NCI-H1694 treated with DMSO at 0.1 percent for 48 hours (cell line): ENCODE results near the gene PSMB7.

Source experiments
- DNase-seq: peaks from one replicate; lab custom pipeline; 2025; lab: John Stamatoyannopoulos, UW

PSMB7 gene

DNA sequence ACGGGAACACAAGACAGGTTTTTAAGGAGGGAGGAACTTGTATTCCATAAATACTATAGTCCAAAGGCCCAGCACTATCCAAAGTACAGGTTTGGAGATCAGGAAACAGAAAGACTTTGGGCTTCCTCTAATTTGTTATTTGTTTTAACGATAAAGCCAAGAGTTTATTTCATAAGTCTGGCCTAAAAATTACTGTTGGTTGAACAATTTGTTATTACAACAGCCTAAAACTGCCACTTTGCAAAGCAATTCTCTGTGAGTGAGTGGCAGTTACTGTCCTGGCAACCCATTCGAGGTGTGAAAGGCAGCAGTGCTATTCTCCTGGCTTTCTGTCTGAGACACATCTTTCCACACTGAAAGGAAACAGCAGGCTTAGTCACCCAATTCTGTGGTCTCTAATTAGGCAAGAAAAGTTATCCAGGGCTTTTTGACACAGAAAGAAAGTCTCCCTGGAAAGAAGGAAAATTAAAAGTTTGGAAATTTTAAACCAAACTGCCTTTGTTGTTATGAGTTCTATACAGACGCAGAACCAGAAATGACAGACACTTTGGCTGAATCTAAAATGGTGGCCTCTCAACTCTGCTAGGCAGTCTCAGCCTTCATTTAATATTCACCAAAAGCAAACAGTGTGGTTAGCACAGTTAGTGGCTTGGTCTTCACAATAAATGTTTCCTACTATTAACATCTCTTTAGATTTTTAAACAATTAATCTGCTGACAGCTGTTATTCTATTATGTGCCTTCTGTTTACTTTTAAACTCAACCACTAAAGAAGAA, 33.9 kb downstream of the PSMB7 start:
- DNase-seq: no peak

- DNase-seq: no peak
These were observed 37.5 kb downstream of the PSMB7 start for GRCh38 chr9:124377551-124378406.

- DNase-seq: no peak
These were observed 38.9 kb downstream of the PSMB7 start for GRCh38 chr9:124376329-124376728.

DNA sequence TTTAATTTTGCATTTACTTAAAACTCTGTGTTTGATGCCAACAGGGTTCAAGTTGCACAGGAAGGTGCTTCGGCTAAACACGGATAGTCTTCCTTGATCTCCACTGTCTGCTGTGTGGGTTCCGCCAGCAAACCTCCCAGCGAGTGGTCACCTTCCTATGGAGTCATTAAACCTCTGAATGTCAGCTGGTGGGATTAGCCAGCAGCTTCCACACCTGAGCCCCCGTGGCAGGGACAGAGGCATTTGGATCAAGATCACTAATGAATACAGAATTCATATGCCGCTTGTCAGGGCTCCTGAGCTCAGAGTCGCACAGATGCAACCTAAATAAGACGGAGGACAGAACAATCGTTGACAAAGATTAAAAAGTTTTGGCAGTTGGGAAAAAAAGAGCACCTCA, 39.5 kb downstream of the PSMB7 start:
- no peak for DNase-seq

- no peak for DNase-seq
These were observed 41.4 kb downstream of the PSMB7 start for GRCh38 chr9:124373851-124374250.

GRCh38 chr9:124373386-124373785, 41.9 kb downstream of the PSMB7 start:
- no peak for DNase-seq

DNA sequence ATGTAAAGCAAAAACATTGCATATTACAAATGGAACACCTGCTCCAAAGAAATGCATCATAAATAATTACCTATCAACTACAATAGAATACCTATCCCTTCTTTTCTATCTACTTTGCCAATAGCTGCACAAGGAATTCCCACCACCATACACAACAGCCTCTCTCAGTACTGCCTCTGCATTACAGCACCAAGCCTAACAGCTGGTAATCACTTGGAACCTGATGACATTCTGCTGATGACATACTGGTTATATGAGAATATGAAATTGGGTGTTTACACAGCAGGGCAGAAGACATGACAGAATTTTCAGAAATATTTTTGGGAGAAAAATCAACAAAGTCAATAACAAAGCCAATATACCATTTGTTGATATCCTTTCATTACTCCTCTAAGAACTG, 43.2 kb downstream of the PSMB7 start:
- DNase-seq: no peak

DNA sequence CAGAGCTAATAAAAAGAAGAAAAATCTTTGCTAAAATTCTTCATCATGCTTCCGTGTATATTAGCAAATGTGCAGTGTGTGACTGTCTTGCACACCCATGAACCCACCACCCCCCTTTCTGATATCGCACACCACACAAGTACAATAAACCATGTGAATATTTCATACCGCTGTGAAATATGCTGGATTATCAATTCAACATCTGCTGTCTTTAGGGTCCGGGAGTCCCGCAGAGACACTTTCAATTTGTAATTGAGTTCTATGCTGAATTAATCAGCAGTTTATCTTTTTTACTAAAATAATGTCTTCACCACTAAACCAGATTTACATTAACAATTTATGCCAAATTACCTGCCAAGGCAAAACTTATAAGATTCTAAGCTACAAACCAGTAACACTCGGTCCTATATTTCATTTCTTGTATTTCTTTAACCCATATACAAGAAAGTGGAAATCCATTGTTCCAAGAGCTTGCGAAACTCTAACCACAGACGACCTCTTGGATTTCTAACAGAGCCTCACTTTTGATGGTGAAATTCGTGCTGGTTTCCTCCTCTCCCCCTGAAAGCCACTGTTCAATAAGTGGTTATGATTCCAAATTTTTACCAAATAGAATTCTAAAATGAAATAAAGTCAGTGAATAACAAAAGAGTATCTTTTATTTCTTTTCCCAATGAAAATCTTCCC, 44.2 kb downstream of the PSMB7 start:
- no peak for DNase-seq

GRCh38 chr9:124369231-124369797, 45.9 kb downstream of the PSMB7 start:
- DNase-seq: no peak

- DNase-seq: no peak
These were observed 46.5 kb downstream of the PSMB7 start for GRCh38 chr9:124368692-124369091.

DNA sequence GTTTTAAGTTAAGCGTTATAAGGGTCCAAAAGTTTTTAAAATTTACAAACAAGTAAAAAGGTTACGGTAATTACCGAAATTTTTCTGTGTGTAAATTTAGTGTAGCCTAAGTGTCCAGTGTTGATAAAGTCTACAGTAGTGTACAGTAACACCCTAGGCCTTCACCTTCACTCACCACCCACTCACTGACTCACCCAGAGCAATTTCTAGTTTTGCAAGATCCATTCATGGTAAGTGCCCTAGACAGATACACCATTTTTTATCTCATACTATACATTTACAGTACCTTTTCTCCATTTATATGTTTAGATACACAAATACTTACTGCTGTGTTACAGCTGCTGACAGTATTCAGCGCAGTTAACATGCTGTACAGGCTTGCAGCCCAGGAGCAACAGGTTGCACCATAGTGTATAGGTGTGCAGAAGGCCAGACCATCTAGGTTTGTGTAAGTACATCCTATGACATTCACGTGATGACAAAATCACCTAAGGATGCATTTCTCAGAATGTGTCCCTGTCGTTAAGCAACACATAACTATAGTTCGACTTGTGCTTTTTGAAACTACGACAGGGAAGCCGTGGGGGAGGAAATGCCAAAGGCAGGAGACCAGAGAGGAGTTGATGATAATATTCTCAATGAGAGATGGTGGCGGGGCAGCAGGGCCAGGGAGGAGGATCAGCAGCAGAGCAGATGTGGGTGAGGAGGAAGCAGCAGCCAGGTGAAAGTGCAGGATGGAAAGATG, 48.6 kb downstream of the PSMB7 start:
- no peak for DNase-seq

GRCh38 chr9:124365036-124365435, 50.2 kb downstream of the PSMB7 start:
- DNase-seq: no peak

DNA sequence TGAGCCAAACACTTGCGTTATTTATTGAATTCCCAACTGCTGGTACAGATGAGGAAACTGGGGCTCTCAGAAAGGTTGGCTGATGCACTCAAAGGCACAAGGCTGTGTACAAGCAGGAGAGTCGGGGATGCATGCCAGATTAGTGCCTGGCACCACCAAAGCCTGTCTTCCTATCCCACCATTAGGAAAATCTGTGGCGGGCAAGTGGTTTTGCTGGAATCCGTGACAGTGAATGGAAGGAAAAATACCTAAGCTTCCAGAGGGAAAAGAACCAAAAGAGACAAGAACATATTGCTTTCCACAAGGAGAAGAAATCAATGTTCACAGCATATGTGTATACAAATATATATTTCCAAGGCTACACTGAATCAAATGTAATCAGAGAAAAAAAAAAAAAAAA, 51.1 kb downstream of the PSMB7 start:
- no peak for DNase-seq

- no peak for DNase-seq
These were observed 51.7 kb downstream of the PSMB7 start for GRCh38 chr9:124363326-124364096.

GRCh38 chr9:124361128-124361527, 54.1 kb downstream of the PSMB7 start:
- DNase-seq: no peak

GRCh38 chr9:124359855-124360678, 55.2 kb downstream of the PSMB7 start:
- DNase-seq: no peak

- DNase-seq: no peak
These were observed 55.8 kb downstream of the PSMB7 start for GRCh38 chr9:124359426-124359825.

DNA sequence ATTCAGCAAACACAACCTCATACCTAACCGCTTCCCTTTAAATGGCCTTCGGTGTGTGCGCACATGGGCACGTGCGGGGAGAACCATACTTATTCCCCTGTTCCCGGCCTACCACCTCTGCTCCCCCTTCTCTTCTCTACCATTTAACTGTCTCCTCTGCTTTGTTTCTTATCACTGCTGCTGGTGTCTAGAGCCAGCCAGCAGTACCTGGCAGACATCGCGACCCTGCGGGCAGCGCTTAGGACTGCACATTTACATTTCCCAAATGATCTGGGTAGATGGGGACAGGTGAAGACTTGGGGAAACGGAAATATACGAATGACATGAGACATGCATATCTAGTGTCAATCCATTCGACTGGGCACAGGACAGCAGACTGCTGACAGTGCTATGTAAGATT, 56.6 kb downstream of the PSMB7 start:
- DNase-seq: no peak

DNA sequence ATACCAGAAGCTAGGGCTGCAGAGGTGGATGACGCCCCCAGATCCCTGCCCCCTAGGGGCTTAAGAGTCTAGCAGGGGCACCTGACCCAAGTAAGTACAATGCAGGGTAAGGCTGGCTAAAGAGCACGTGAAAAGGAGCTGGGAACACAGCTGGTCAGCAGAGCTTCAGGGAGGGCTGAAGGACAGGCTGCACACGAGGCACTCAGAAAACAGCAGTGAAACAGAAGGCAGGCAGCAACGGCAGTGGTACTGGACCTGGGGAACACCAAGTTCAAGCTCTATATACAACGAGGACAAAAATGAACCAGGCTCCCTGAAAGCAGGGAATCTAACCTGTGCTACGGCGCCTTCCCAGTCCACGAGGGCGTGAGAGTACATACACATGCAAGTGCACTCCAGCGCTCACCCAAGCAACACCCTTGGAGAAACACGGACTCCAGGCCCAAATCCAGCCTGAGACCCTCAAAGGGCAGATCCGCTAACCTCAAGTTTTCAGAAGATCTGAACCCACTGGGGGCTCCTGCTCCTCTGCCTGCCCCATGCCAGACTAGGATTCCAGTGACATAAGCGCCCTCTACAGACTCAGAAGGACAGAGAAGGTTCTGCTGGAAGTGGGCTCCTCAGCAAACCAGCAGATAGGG, 57.4 kb downstream of the PSMB7 start:
- peak; percentile 3 for DNase-seq
